RWPE1 (cell line): ENCODE measurements around the gene CAV2.
A peak's percentile ranks its signal among the peaks of the same experiment; 100 is the strongest.

Experiments used
- CTCF ChIA-PET: fragments of 350-600 bp; sonication (Branson Sonifier 250); formaldehyde crosslinking; extraction: SDS; loops from one replicate; lab custom pipeline; 2021; lab: Yijun Ruan, JAX
- POLR2A ChIA-PET: fragments of 400-600 bp; formaldehyde crosslinking; extraction: SDS; loops from one replicate; lab custom pipeline; 2020; ENCODE audit warnings: antibody characterized with exemption; ENCODE audit not compliant: low non-redundant PET; lab: Yijun Ruan, JAX
- DNase-seq: peaks from one replicate; pipeline ENCODE4 v3.0.0; 2012; ENCODE audit warnings: low spot score
- H3K27ac ChIP-seq: fragments of 450-650 bp; 2 replicates; pipeline ENCODE4 v1.5.1; 2017
- TF ChIP-seq, protein P1 (sequence below): fragments of 450-650 bp; conservative IDR thresholded peaks from 2 replicates; pipeline ENCODE4 v1.5.1; 2017; ENCODE audit warnings: low read depth, mild to moderate bottlenecking

Gene CAV2

GRCh38 chr7:116515584-116515983 lies 16.0 kb downstream of the CAV2 start:
- CTCF ChIA-PET: interaction anchor here (0.6 kb wide), 1 partner anchor 831 kb away, joined by 3 read pairs; no protein-coding TSS in a partner anchor
- POLR2A ChIA-PET: no interaction called here
- no peak overlapping the region for H3K27ac ChIP-seq
- DNase-seq: no peak
- TF ChIP-seq, protein P1, sequence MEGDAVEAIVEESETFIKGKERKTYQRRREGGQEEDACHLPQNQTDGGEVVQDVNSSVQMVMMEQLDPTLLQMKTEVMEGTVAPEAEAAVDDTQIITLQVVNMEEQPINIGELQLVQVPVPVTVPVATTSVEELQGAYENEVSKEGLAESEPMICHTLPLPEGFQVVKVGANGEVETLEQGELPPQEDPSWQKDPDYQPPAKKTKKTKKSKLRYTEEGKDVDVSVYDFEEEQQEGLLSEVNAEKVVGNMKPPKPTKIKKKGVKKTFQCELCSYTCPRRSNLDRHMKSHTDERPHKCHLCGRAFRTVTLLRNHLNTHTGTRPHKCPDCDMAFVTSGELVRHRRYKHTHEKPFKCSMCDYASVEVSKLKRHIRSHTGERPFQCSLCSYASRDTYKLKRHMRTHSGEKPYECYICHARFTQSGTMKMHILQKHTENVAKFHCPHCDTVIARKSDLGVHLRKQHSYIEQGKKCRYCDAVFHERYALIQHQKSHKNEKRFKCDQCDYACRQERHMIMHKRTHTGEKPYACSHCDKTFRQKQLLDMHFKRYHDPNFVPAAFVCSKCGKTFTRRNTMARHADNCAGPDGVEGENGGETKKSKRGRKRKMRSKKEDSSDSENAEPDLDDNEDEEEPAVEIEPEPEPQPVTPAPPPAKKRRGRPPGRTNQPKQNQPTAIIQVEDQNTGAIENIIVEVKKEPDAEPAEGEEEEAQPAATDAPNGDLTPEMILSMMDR: no peak

DNA sequence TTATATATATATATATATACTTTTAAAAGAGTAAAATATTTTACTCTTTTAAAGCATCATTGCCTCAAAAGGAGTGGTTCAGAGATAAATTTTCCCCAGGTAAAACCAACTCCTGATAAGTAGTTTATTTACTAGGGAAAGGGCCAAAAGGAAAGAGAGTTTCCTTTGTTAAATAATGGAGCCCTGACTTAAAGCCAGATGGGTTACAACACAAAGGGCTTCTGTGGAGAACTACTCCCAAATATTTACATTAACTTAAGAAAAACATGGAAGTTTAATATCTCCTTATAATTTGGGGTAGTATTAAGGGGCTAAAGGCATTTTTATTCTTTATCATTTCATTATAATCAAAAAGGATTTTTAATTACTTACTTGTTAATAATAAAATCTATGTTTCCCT lies 16.8 kb downstream of the CAV2 start:
- CTCF ChIA-PET: no interaction called here
- H3K27ac ChIP-seq: no peak overlapping the region
- POLR2A ChIA-PET: no interaction called here
- no peak for DNase-seq
- TF ChIP-seq, protein P1: no peak

- TF ChIP-seq, protein P1: no peak
- DNase-seq: no peak
- no peak overlapping the region for H3K27ac ChIP-seq
- ChIA-PET POLR2A (no interaction called here), CTCF (no interaction called here)
These were observed 18.1 kb downstream of the CAV2 start for GRCh38 chr7:116517626-116518025.

GRCh38 chr7:116518961-116519360 lies 19.4 kb downstream of the CAV2 start:
- H3K27ac ChIP-seq: no peak overlapping the region
- ChIA-PET CTCF (interaction anchor here (0.6 to 0.7 kb wide), 2 partner anchors 16 to 160 kb away, joined by 4 read pairs; no protein-coding TSS in a partner anchor), POLR2A (no interaction called here)
- TF ChIP-seq, protein P1: no peak
- DNase-seq: no peak

- TF ChIP-seq, protein P1: no peak
- CTCF ChIA-PET: interaction anchor here (0.6 to 1.1 kb wide), 2 partner anchors 17 to 88 kb away, joined by 3 to 4 read pairs; no protein-coding TSS in a partner anchor
- POLR2A ChIA-PET: no interaction called here
- DNase-seq: no peak
- no peak overlapping the region for H3K27ac ChIP-seq
These were observed 21.6 kb downstream of the CAV2 start for GRCh38 chr7:116521046-116521664.

DNA sequence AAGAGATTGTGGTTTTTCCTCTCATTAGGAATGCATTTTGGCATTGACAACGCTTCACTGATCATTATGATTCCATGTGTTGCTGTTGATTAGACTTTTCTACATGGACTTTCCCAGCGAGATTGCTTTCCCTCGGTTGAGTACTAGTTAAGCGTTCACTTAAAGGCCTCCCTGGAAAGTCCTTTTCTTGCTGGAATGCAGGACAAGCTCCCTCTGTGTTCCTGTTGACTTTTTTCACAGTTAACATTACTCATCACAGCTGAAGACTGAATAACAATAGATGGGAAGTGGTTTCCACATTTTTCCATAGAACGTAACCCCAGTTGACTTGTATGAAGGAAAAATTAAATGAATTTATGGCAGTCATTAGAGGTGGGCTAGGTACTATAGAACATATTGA lies 22.7 kb downstream of the CAV2 start:
- ChIA-PET POLR2A (no interaction called here), CTCF (interaction anchor here (0.6 to 1.1 kb wide), 5 partner anchors 18 to 421 kb away, joined by 3 to 4 read pairs (median 4); no protein-coding TSS in a partner anchor)
- TF ChIP-seq, protein P1: no peak
- peak; percentile 80 for DNase-seq
- peak overlapping the region; percentile 77 for H3K27ac ChIP-seq
